Kidney epithelial cell (primary cell): Measurements from ENCODE around the gene AEN. TPM values are rescaled to one million over a fixed set of nuclear protein-coding genes. Genes with fewer than 3 reads are reported as not detected.

Experiments used
- DNase-seq: peaks from one replicate; pipeline ENCODE4 v3.0.0-alpha.2; 2010; ENCODE audit warnings: low read depth
- H3K27me3 ChIP-seq: 2 replicates; pipeline ENCODE4 v1.6.0; 2011; ENCODE audit warnings: low read length; ENCODE audit not compliant: control insufficient read depth, insufficient read depth
- H3K36me3 ChIP-seq: 2 replicates; pipeline ENCODE4 v1.5.1; 2011; ENCODE audit warnings: low read length; ENCODE audit not compliant: control insufficient read depth, insufficient read depth
- H3K4me3 ChIP-seq: 2 replicates; pipeline ENCODE4 v1.5.1; 2011; ENCODE audit warnings: low read depth, mild to moderate bottlenecking, control low read depth, low read length
- total RNA-seq: library from RNA; depleted of rRNA; stranded (reverse); fragments of >200 nt; gene quantifications from 2 replicates; pipeline ENCODE4 v1.2.3, GENCODE V29; 2015
- TF ChIP-seq, protein P1 (sequence below): IDR thresholded peaks from 2 replicates; pipeline ENCODE4 v1.5.1; 2011; ENCODE audit warnings: mild to moderate bottlenecking, moderate library complexity, low read length, control low read depth, inconsistent platforms; ENCODE audit not compliant: insufficient read depth, poor library complexity, severe bottlenecking

AEN gene
- total RNA-seq, 1 donor from 2014 or later, result 78.7 TPM

DNA sequence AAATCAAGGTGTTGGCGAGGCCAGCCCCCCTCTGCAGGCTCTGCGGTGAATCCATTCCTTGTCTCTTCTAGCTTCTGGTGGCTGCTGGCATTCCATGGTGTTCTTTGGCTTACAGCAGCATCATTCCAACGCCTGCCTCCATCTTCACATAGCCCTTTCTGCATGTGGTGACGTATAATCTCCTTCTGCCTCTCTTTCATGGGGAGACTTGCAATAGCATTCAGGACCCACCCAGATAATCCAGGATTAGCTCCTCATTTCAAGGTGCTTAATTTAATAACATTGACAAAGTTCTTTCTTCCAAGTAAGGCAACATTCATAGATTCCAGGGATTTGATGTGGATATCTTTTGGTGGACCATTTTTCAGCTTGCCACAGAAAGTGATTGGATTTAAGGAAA lies 53.5 kb downstream of the AEN start:
- H3K36me3 ChIP-seq, result no peaks in the 10 kb centered on the region
- DNase-seq, result no peak
- H3K4me3 ChIP-seq, result no peak overlapping the region
- H3K27me3 ChIP-seq, result no peaks in the 10 kb centered on the region
- TF ChIP-seq, protein P1, sequence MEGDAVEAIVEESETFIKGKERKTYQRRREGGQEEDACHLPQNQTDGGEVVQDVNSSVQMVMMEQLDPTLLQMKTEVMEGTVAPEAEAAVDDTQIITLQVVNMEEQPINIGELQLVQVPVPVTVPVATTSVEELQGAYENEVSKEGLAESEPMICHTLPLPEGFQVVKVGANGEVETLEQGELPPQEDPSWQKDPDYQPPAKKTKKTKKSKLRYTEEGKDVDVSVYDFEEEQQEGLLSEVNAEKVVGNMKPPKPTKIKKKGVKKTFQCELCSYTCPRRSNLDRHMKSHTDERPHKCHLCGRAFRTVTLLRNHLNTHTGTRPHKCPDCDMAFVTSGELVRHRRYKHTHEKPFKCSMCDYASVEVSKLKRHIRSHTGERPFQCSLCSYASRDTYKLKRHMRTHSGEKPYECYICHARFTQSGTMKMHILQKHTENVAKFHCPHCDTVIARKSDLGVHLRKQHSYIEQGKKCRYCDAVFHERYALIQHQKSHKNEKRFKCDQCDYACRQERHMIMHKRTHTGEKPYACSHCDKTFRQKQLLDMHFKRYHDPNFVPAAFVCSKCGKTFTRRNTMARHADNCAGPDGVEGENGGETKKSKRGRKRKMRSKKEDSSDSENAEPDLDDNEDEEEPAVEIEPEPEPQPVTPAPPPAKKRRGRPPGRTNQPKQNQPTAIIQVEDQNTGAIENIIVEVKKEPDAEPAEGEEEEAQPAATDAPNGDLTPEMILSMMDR, result no peak

DNA sequence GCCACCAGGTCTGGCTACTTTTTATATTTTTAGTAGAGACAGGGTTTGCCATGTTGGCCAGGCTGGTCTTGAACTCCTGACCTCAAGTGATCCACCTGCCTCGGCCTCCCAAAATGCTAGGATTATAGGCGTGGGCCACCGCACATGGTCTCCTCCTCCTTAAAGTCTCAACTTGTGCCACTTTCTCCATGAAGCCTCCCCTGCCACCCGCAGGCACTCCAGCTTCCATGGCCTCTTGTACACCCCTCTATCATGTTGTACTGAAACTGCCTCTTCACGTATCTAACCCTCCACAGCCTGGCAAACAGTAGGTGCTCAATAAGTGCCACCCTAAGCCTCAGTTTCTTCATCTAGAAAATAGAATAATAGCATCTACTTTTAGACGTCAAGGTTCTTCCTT lies 57.6 kb downstream of the AEN start:
- Histone ChIP-seq H3K27me3 (no peaks in the 10 kb centered on the region), H3K36me3 (no peaks in the 10 kb centered on the region), H3K4me3 (no peak overlapping the region)
- no peak for DNase-seq
- TF ChIP-seq, protein P1, result no peak

DNA sequence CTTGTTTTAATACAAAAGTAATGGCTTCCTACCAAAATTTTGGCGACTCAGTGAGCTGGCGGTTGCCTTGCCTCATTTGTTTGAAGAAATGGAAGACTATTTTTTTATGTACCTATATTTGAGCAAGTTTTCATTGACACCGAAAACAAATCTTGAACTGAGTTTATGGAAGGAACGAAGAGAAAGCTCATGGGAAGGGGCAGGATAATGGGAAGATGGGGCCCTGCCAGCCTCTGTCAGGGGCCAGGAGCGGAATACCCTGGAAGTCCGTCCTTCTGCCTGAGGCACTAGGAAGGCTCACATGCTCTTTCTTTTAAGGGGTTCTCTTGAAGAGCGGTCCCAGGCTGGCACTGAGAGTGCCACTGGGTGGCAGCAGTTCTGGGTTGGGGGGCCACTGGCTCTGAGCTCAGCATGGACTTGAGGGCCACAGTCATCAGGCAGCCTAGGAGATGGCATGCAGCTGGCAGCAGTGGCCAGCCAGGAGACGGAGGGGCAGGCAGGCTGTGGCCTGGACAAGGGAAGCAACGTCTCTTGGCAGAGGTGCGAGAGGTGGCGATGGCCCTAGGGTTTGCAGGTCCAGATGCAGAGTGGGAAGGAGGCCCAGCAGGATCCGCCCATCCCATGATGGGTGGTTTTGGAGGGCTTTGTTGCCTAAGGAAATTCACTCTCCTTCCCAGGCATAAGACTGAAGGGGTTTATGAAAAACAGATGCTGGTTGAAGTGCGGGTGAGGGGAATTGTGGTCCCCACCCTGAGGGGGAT lies 59.3 kb downstream of the AEN start:
- no peak for DNase-seq
- H3K27me3 ChIP-seq, result no peaks in the 10 kb centered on the region

DNA sequence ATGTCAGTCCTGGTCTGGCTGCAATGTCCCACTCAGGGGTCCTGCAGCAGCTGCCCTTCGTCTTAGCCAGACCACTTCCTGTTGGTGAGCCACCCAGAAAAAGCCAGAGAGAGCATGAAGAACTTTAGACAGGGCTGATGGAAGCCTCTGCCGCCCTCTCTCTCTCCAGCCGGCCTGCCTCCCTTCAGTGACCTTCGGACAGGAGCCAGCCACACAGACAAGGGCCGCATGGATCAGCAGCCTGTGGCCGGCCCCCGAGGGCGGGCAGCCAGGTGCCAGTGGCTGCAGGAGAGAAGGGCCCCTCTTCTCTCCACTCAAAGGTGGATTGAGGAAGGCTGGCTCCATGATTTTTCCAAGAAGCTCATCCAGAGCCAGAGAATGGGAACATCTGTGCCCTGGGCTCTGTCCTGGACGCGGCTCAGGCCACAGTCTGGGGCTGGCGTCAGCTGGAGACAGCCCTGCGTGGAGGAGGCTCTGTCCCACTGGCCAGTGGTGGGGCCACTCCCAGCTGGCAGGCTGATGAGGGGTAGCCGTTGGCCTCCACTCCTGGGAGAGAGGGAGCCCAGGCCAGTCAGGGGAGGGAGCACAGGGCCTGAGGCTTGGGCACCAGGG lies 60.6 kb downstream of the AEN start:
- no peak overlapping the region for H3K4me3 ChIP-seq
- no peaks in the 10 kb centered on the region for H3K36me3 ChIP-seq
- no peaks in the 10 kb centered on the region for H3K27me3 ChIP-seq
- no peak for DNase-seq
- TF ChIP-seq, protein P1, result no peak

More for the DNA sequence above, 59.3 kb downstream of the AEN start:
- H3K36me3 ChIP-seq, result no peaks in the 10 kb centered on the region
- TF ChIP-seq, protein P1, result no peak
- no peak overlapping the region for H3K4me3 ChIP-seq

Other genes with a start within 250 kb of the AEN start
- gene MRPL46, start 154.0 kb upstream of the AEN start, total RNA-seq, result 22.2 and 24.5 TPM in 2 replicates
- gene MRPS11, start 153.6 kb upstream of the AEN start, total RNA-seq, result 40.5 and 48.4 TPM in 2 replicates
- 5.9 and 6.0 TPM in 2 replicates for gene DET1, start 74.7 kb upstream of the AEN start, total RNA-seq
- gene ISG20, start 17.7 kb downstream of the AEN start, total RNA-seq, result 22.3 and 36.0 TPM in 2 replicates
- gene ACAN, start 182.1 kb downstream of the AEN start, total RNA-seq, result 0.08 and 0.27 TPM in 2 replicates